ENCODE data around the gene RPH3AL. TPM values are rescaled to one million over a fixed set of nuclear protein-coding genes. Genes with fewer than 3 reads are reported as not detected.

Gene RPH3AL
- total and polyA plus RNA-seq, 2 of the 8 experiments (the other 6 are each of a cell fraction or from before 2014, with no cell fraction given) = 5.6 to 5.8 TPM

GRCh38 chr17:345261-345660 is 7.3 kb downstream of the RPH3AL start (continued):
- no peak for TF ChIP-seq ATF2 (IDR thresholded peaks at IDR 0.05; ENCODE audit: low read length)
- TF ChIP-seq BCL11A (IDR thresholded peaks at IDR 0.05; ENCODE audit: low read depth in 2 of 2, low read length in 2 of 2) = no peak
- TF ChIP-seq TCF12 (IDR thresholded peaks at IDR 0.05; ENCODE audit: low read depth, low read length) = no peak
- TF ChIP-seq JUND (IDR thresholded peaks at IDR 0.05; ENCODE audit: low read length) = no peak
- TF ChIP-seq KDM4A (IDR thresholded peaks at IDR 0.05; ENCODE audit: low read depth, low read length, severe bottlenecking) = no peak
- TF ChIP-seq SUZ12 (IDR thresholded peaks at IDR 0.05; ENCODE audit: low read length) = no peak
- no peak for TF ChIP-seq SIX5 (IDR thresholded peaks at IDR 0.05; ENCODE audit: low read depth, low read length)

Measured in H1 (cell line).